ENCODE results near the gene ATG16L1.

GRCh38 chr2:233285921-233286320, 34.4 kb downstream of the ATG16L1 start:
- TF ChIP-seq JUNB (CRISPR knock-in tag; conservative IDR thresholded peaks at IDR 0.05) (no peak), POLR2A (conservative IDR thresholded peaks at IDR 0.05) (no peak), NFE2L1 (tag; IDR thresholded peaks at IDR 0.05; ENCODE audit: borderline replicate concordance, low read depth) (no peak), DEAF1 (CRISPR knock-in tag; IDR thresholded peaks at IDR 0.05) (no peak), YY1 (IDR thresholded peaks at IDR 0.05; ENCODE audit: borderline replicate concordance in 1 of 3, control insufficient read depth in 1 of 3, extremely low read depth in 1 of 3, insufficient read depth in 3 of 3, insufficient read length in 1 of 3, insufficient replicate concordance in 2 of 3, low read depth in 1 of 3, low read length in 2 of 3) (no peak), CLOCK (CRISPR knock-in tag; IDR thresholded peaks at IDR 0.05; ENCODE audit: borderline replicate concordance) (no peak), NFYB (IDR thresholded peaks at IDR 0.05; ENCODE audit: extremely low read depth, insufficient read length) (no peak), MAX (CRISPR knock-in tag; IDR thresholded peaks at IDR 0.05) (no peak), ZNF407 (IDR thresholded peaks at IDR 0.05; ENCODE audit: low read depth) (no peak), HES1 (IDR thresholded peaks at IDR 0.05; ENCODE audit: low read depth) (no peak), E2F1 (CRISPR knock-in tag; IDR thresholded peaks at IDR 0.05) (no peak), SRSF9 (IDR thresholded peaks at IDR 0.05; ENCODE audit: borderline replicate concordance, low read depth, low read length) (no peak)

Measured in K562 (cell line).